Small intestine (tissue), 7 donors: ENCODE measurements around the gene HNMT. TPM values are rescaled to one million over a fixed set of nuclear protein-coding genes. Genes with fewer than 3 reads are reported as not detected.

Experiments used
- DNase-seq, 2 donors: peaks; one replicate each; pipeline versions ENCODE4 v3.0.0 to v3.0.0-alpha.2; 2013
- FAIRE-seq: peaks from 2 replicates; lab custom pipeline; 2012; peaks lifted over from hg19 to GRCh38; lab: Jason Lieb, UNC
- H3K27ac ChIP-seq, 3 donors: one replicate each; pipeline ENCODE4 v1.5.1; 2013; ENCODE audit warnings: low read length in 2 of 3, mild to moderate bottlenecking in 2 of 3, control low read depth in 1 of 3, inconsistent platforms in 1 of 3, low read depth in 1 of 3, moderate library complexity in 1 of 3
- H3K27me3 ChIP-seq, 3 donors: one replicate each; pipeline ENCODE4 v1.6.1; 2013; ENCODE audit warnings: low read length in 3 of 3, inconsistent platforms in 1 of 3; ENCODE audit not compliant: control insufficient read depth in 3 of 3, insufficient read depth in 3 of 3
- H3K36me3 ChIP-seq, 3 donors: one replicate each; pipeline ENCODE4 v1.6.1; 2013; ENCODE audit warnings: low read length in 3 of 3, inconsistent platforms in 1 of 3, low read depth in 1 of 3, mild to moderate bottlenecking in 1 of 3, moderate library complexity in 1 of 3; ENCODE audit not compliant: control insufficient read depth in 3 of 3, insufficient read depth in 2 of 3
- H3K4me1 ChIP-seq, 3 donors: one replicate each; pipeline ENCODE4 v1.6.1; 2013; ENCODE audit warnings: low read length in 2 of 3, inconsistent platforms in 1 of 3, low read depth in 1 of 3, mild to moderate bottlenecking in 1 of 3, moderate library complexity in 1 of 3; ENCODE audit not compliant: control insufficient read depth in 3 of 3, insufficient read depth in 2 of 3
- H3K4me3 ChIP-seq, 3 donors: one replicate each; pipeline ENCODE4 v1.5.1; 2013; ENCODE audit warnings: low read length in 3 of 3, control low read depth in 1 of 3, inconsistent platforms in 1 of 3, low read depth in 1 of 3, mild to moderate bottlenecking in 1 of 3, moderate library complexity in 1 of 3
- H3K9me3 ChIP-seq, 2 donors: one replicate each; pipeline ENCODE4 v1.6.1; 2013; ENCODE audit warnings: low read depth in 1 of 2, low read length in 1 of 2; ENCODE audit not compliant: control insufficient read depth in 2 of 2, insufficient read depth in 1 of 2
- WGBS, 3 donors: extraction: QIAGEN DNeasy Blood & Tissue Kit; methylation state at CpG; one replicate each; pipeline ENCODE4 v1.1.7; 2013; 5-methylcytosine and 5-hydroxymethylcytosine counted together
- polyA plus RNA-seq, 4 donors: library from polyadenylated mRNA; stranded (reverse) in 3 of 4; unstranded in 1 of 4; fragments of 200-250 nt in 3 of 4; fragments of 120-200 nt in 1 of 4; gene quantifications; one replicate each; pipeline versions ENCODE4 v1.2.1 to v1.2.3, GENCODE V29; 2013
- donor health status: healthy with polysubstance abuse.
- donor health status: control.
- donor health status: control.
- donor health status: Bipolar disorder and iron deficiency.
- donor health status: healthy.

The HNMT gene
- polyA plus RNA-seq, 4 donors, result 22.8 to 96.9 (median 32.0) TPM

- Histone ChIP-seq H3K4me3 (no peak overlapping the region), H3K9me3 (no peaks in the 10 kb centered on the region), H3K27me3 (no peaks in the 10 kb centered on the region), H3K4me1 (no peaks in the 10 kb centered on the region), H3K27ac (no peak overlapping the region), H3K36me3 (peaks cover 0 to under 1% (median 0%) of the 10 kb centered on the region in 3 donors)
- DNase-seq (no peak), FAIRE-seq (no peak)
- WGBS, 3 donors, result 84 to 95% (median 88%) methylated on average over 4 of the region's 4 CpGs
Measured at GRCh38 chr2:138010890-138011289, 46.6 kb downstream of the HNMT start.

DNA sequence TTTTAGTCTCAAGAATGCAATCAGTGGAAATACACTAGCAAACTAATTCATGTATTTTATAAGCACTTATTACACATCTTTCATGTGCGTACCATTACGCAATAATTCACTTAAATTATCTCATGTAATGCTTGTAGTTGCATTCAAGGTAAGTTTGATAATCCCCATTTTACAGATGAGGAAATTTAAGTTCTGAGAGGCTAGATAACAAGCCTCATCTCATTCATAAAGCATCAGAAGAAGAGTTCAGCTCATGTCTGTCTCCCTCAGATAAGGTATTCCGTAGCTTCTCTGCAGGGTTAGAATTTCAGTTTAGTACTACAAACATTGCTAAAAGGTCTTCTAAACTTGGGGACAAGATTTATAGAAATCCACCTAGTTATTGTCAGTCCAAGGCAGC is 47.8 kb downstream of the HNMT start:
- no peaks in the 10 kb centered on the region for H3K27me3 ChIP-seq
- no peak for DNase-seq
- no peak for FAIRE-seq

DNA sequence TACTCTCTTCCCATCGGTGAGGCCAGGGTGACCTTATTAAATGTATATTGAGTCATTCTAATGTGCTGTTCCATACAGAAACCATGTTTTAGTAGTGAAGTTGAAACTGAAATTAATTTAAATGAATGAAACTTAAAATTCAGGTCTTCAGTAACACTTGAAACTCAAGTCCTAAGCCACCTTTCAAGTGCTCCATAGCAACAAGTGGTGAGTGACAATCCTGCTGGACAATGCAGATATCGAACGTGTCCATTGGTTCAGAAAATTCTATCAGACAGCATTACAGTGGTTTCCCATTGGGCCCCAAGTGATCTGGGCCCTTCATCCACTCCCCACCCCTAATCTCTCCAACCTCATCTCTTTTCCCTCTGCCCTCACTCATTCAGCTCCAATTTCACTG is 48.7 kb downstream of the HNMT start:
- Histone ChIP-seq H3K9me3 (no peaks in the 10 kb centered on the region), H3K4me3 (no peak overlapping the region), H3K4me1 (peaks cover 0 to 16% (median 0%) of the 10 kb centered on the region in 3 donors), H3K27me3 (no peaks in the 10 kb centered on the region), H3K36me3 (no peaks in the 10 kb centered on the region), H3K27ac (no peak overlapping the region)
- DNase-seq, result no peak
- WGBS, 3 donors, result 92 to 95% (median 94%) methylated on average over 3 of the region's 3 CpGs
- no peak for FAIRE-seq

More for the DNA sequence above, 47.8 kb downstream of the HNMT start:
- Histone ChIP-seq H3K36me3 (no peaks in the 10 kb centered on the region), H3K4me1 (peaks cover 0 to 8% (median 0%) of the 10 kb centered on the region in 3 donors), H3K27ac (no peak overlapping the region), H3K9me3 (no peaks in the 10 kb centered on the region), H3K4me3 (no peak overlapping the region)
- WGBS, 3 donors, result 93 to 97% (median 96%) methylated on average over 3 of the region's 3 CpGs

DNA sequence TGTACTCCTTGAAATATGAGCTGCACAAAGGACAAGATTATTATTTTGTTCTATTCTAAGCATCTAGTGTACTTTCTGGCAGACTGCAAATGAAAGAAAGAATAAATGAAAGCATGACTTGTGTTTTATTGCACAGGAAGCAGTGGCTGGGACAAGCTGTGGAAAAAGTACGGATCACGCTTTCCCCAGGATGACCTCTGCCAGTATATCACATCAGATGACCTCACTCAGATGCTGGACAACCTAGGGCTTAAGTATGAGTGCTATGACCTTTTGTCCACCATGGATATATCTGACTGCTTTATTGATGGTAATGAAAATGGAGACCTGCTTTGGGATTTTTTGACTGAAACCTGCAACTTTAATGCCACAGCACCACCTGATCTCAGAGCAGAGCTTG is 49.4 kb downstream of the HNMT start:
- H3K9me3 ChIP-seq, result no peaks in the 10 kb centered on the region
- 86 to 88% (median 86%) methylated on average over 2 of the region's 2 CpGs for WGBS, 3 donors
- no peak overlapping the region for H3K27ac ChIP-seq
- H3K36me3 ChIP-seq, result no peaks in the 10 kb centered on the region
- no peaks in the 10 kb centered on the region for H3K27me3 ChIP-seq
- no peak for DNase-seq
- no peak for FAIRE-seq
- H3K4me3 ChIP-seq, result no peak overlapping the region
- peaks cover 0 to 16% (median 0%) of the 10 kb centered on the region in 3 donors for H3K4me1 ChIP-seq

DNA sequence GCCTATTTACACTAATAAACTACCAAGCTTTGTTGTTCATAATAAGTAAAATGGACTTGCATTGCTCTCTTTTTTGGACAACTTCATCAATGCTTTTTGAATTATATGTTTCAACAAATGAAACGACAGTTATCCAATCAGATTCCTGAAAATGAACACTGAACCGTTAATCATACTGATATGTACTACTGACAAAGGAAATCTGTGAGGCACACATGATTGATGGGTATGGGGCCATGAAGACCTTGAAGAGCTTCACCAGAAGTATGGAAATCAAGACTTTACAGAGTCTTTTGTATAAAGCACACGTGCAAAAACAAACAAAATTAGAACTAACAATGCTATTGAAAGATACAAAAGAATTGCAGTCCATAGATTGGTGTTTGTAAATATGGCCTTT is 51.2 kb downstream of the HNMT start:
- H3K36me3 ChIP-seq, result no peaks in the 10 kb centered on the region
- no peak for FAIRE-seq

GRCh38 chr2:138016351-138017087 is 52.2 kb downstream of the HNMT start:
- DNase-seq (peak; percentile 36 to 68), FAIRE-seq (no peak)
- H3K4me3 ChIP-seq, result no peak overlapping the region
- H3K36me3 ChIP-seq, result no peaks in the 10 kb centered on the region
- H3K4me1 ChIP-seq, result peaks cover 0 to 20% (median 0%) of the 10 kb centered on the region in 3 donors
- H3K27me3 ChIP-seq, result no peaks in the 10 kb centered on the region
- no peaks in the 10 kb centered on the region for H3K9me3 ChIP-seq
- 39 to 70% (median 67%) methylated on average over 3 of the region's 3 CpGs for WGBS, 3 donors
- peak overlapping the region in 1 of 3 donors; percentile 81 for H3K27ac ChIP-seq

More for the DNA sequence above, 51.2 kb downstream of the HNMT start:
- Histone ChIP-seq H3K27me3 (no peaks in the 10 kb centered on the region), H3K4me1 (peaks cover 0 to 20% (median 0%) of the 10 kb centered on the region in 3 donors), H3K4me3 (no peak overlapping the region), H3K9me3 (no peaks in the 10 kb centered on the region), H3K27ac (no peak overlapping the region)
- no peak for DNase-seq
- WGBS, 3 donors, result 68 to 84% (median 80%) methylated on average over 3 of the region's 3 CpGs

DNA sequence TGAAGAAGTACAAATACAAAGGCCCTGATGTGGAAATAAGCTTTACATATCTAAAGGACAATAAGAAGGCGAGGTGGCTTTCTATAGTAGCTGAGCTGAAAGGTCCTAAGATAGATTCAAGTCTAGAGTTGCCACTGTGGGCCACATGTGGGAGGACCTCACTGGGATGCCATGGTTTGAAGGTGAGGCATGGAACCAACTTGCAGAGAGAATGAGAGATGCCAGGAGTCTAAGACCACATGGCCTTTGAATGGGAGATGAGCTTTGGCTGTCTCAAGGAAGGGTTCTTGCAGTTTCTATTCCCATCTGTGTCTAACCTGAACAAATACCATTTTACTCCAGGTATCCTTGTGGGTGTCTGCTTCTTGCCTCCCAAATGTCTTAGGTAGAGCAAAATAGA is 53.6 kb downstream of the HNMT start:
- 81 to 86% (median 81%) methylated on average over 1 of the region's 1 CpG for WGBS, 3 donors
- H3K4me3 ChIP-seq, result no peak overlapping the region
- no peak for DNase-seq
- no peaks in the 10 kb centered on the region for H3K9me3 ChIP-seq
- no peak for FAIRE-seq
- no peaks in the 10 kb centered on the region for H3K27me3 ChIP-seq
- H3K27ac ChIP-seq, result no peak overlapping the region
- peaks cover 0 to 23% (median 0%) of the 10 kb centered on the region in 3 donors for H3K4me1 ChIP-seq
- no peaks in the 10 kb centered on the region for H3K36me3 ChIP-seq

DNA sequence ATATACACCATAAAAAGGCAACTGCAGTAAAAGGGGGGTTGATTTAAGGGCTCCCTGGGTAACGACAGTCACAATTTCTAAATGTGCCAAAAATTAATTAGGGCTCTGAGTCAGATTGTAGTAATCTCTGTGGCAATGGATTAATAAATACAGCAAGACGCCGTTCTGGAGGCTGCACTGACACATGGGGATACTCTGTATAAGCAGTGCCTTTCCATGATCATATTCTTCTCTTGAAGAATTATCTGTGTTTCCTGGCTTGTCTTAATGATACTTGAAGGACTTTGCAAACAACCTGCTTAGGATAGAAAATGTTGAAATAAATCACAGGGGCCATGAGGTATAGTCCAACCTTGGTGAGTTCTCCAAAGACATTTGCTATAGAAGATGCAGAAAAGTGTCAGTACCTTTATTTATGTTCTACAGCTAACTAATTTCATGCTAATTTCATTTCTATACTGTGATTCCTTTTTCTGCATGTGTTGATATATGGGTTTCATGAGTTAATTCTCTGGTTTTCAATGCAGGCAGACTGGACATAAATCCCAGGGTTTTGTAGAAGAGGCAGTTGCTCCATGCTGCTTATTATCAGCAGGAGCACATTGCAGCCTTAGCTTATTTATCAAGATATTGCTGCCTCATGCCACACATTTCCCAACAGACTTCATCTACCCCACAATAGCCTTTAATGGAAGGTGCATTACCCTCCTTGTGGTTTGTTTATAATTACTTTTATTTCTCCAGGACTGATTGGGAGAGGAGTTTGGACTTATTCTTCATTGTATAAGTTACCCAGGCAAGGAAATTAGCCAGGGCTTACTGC is 54.8 kb downstream of the HNMT start:
- Histone ChIP-seq H3K27ac (no peak overlapping the region), H3K4me3 (no peak overlapping the region), H3K27me3 (no peaks in the 10 kb centered on the region), H3K4me1 (peaks cover 0 to 23% (median 0%) of the 10 kb centered on the region in 3 donors), H3K36me3 (no peaks in the 10 kb centered on the region), H3K9me3 (no peaks in the 10 kb centered on the region)
- peak in 1 of 2 donors; percentile 7 for DNase-seq
- 31 to 60% (median 35%) methylated on average over 3 of the region's 3 CpGs for WGBS, 3 donors
- no peak for FAIRE-seq
